22Rv1 (cell line): ENCODE measurements around the gene DACH1.

Experiments
- CTCF ChIP-seq: fragments of 450-650 bp; IDR thresholded peaks from 2 replicates; pipeline ENCODE4 v1.5.1; 2017; ENCODE audit warnings: mild to moderate bottlenecking
- ZFX ChIP-seq: fragments of 450-650 bp; IDR thresholded peaks from 2 replicates; pipeline ENCODE4 v1.6.1; 2017; ENCODE audit warnings: antibody characterized with exemption, borderline replicate concordance

GRCh38 chr13:71617265-71617664, 249.7 kb downstream of the DACH1 start:
- no peak for TF ChIP-seq CTCF
- TF ChIP-seq ZFX: no peak
